GM12878 (cell line): ENCODE measurements around the gene TCEA2. TPM values are rescaled to one million over a fixed set of nuclear protein-coding genes. Genes with fewer than 3 reads are reported as not detected.

Experiments used
- ASH2L ChIP-seq: fragments of 300-600, 200-600 bp; sonication (generic); IDR thresholded peaks from 2 replicates; pipeline ENCODE4 v1.6.1; 2017; ENCODE audit warnings: low read depth, mild to moderate bottlenecking, borderline replicate concordance
- ATF7 ChIP-seq: fragments of 450-650 bp; IDR thresholded peaks from 2 replicates; pipeline ENCODE4 v1.6.1; 2016; ENCODE audit warnings: low read depth, mild to moderate bottlenecking
- CBFB ChIP-seq: IDR thresholded peaks from 2 replicates; pipeline ENCODE4 v1.6.1; 2016; ENCODE audit warnings: antibody characterized with exemption, low read depth
- CREM ChIP-seq: IDR thresholded peaks from 2 replicates; pipeline ENCODE4 v1.6.1; 2014; ENCODE audit warnings: antibody characterized with exemption, low read depth
- GATAD2B ChIP-seq: fragments of 450-650 bp; conservative IDR thresholded peaks from 2 replicates; pipeline ENCODE4 v1.6.1; 2017; ENCODE audit warnings: low read depth, mild to moderate bottlenecking, moderate library complexity
- HCFC1 ChIP-seq: fragments of 150-350 bp; IDR thresholded peaks from 2 replicates; pipeline ENCODE4 v1.6.1; 2014; ENCODE audit warnings: low read length
- HDGF ChIP-seq: fragments of 450-650 bp; IDR thresholded peaks from 2 replicates; pipeline ENCODE4 v1.6.1; 2016; ENCODE audit warnings: antibody characterized with exemption
- IKZF1 ChIP-seq: fragments of 450-650 bp; conservative IDR thresholded peaks from 2 replicates; pipeline ENCODE4 v1.6.1; 2017; ENCODE audit warnings: antibody characterized with exemption, mild to moderate bottlenecking
- LARP7 ChIP-seq: fragments of 450-650 bp; IDR thresholded peaks from 2 replicates; pipeline ENCODE4 v1.6.1; 2017; ENCODE audit warnings: mild to moderate bottlenecking
- MTA3 ChIP-seq: IDR thresholded peaks from 2 replicates; pipeline ENCODE4 v1.6.1; 2012; ENCODE audit warnings: low read length, inconsistent platforms, borderline replicate concordance
- NR2F1 ChIP-seq: fragments of 450-650 bp; conservative IDR thresholded peaks from 2 replicates; pipeline ENCODE4 v1.6.1; 2017; ENCODE audit warnings: mild to moderate bottlenecking
- POLR2AphosphoS5 ChIP-seq: IDR thresholded peaks from 2 replicates; pipeline ENCODE4 v1.6.1; 2011; ENCODE audit warnings: mild to moderate bottlenecking, low read length, inconsistent platforms
- STAT1 ChIP-seq: fragments of 450-650 bp; conservative IDR thresholded peaks from 2 replicates; pipeline ENCODE4 v1.6.1; 2014; ENCODE audit warnings: antibody characterized with exemption, mild to moderate bottlenecking
- STAT3 ChIP-seq: IDR thresholded peaks from 2 replicates; pipeline ENCODE4 v1.6.1; 2011; ENCODE audit warnings: low read depth, low read length, improper control_type of control experiment
- TARDBP ChIP-seq: IDR thresholded peaks from 2 replicates; pipeline ENCODE4 v1.6.1; 2016; ENCODE audit warnings: borderline replicate concordance
- TCF3 ChIP-seq: IDR thresholded peaks from 2 replicates; pipeline ENCODE4 v1.6.1; 2012; ENCODE audit warnings: low read depth, mild to moderate bottlenecking, low read length, borderline replicate concordance; ENCODE audit not compliant: insufficient read depth
- YY1 ChIP-seq: IDR thresholded peaks from 2 replicates; pipeline ENCODE4 v1.6.1; 2011; ENCODE audit warnings: low read depth, mild to moderate bottlenecking, low read length
- ZSCAN29 ChIP-seq: fragments of 450-650 bp; IDR thresholded peaks from 2 replicates; pipeline ENCODE4 v1.6.1; 2017; ENCODE audit warnings: mild to moderate bottlenecking, moderate library complexity
- polyA plus RNA-seq, 11 experiments: library from polyadenylated mRNA; depleted of rRNA in 4 of 11; unstranded in 6 of 11; stranded (reverse) in 5 of 11; fragments of >200 nt; fragmentation: Nextera tagmentation in 4 of 11; fragmentation: Illumina TruSeq in 1 of 11; extraction: Ambion mirVana in 4 of 11; extraction: Trizol in 1 of 11; gene quantifications; 1 replicate in 1 of 11; 2 replicates in 10 of 11; pipeline versions ENCODE4 v1.2.1 to v1.2.3, GENCODE V29; 2011 to 2016; ENCODE audit warnings: inconsistent platforms in 2 of 11, missing spikeins in 2 of 11, low read depth in 1 of 11
- total RNA-seq, 4 experiments: library from RNA; depleted of rRNA in 3 of 4; stranded (reverse); fragments of >200 nt in 3 of 4; fragmentation: Illumina TruSeq in 1 of 4; extraction: Trizol in 1 of 4; gene quantifications; 2 replicates each; pipeline versions ENCODE4 v1.2.1 to v1.2.3, GENCODE V29; 2013 to 2021
- TF ChIP-seq, protein P1 (sequence below): fragments of 450-650 bp; IDR thresholded peaks from 2 replicates; pipeline ENCODE4 v1.6.1; 2017; ENCODE audit warnings: mild to moderate bottlenecking, moderate library complexity
- TF ChIP-seq, protein P2 (sequence below): IDR thresholded peaks from 2 replicates; pipeline ENCODE4 v1.6.1; 2012; ENCODE audit warnings: mild to moderate bottlenecking, low read depth, low read length
- TF ChIP-seq, protein P3 (sequence below): IDR thresholded peaks from 2 replicates; pipeline ENCODE4 v1.6.1; 2011; ENCODE audit warnings: low read depth, mild to moderate bottlenecking, low read length, moderate library complexity, borderline replicate concordance; ENCODE audit errors: extremely low read depth
- TF ChIP-seq, protein P4 (sequence below): fragments of 450-650 bp; conservative IDR thresholded peaks from 2 replicates; pipeline ENCODE4 v1.6.1; 2017; ENCODE audit warnings: mild to moderate bottlenecking, moderate library complexity

The TCEA2 gene
- total and polyA plus RNA-seq, 10 of the 15 experiments (the other 5 are each of a cell fraction or from before 2014, with no cell fraction given), result 3.4 to 42.5 (median 13.3) TPM

DNA sequence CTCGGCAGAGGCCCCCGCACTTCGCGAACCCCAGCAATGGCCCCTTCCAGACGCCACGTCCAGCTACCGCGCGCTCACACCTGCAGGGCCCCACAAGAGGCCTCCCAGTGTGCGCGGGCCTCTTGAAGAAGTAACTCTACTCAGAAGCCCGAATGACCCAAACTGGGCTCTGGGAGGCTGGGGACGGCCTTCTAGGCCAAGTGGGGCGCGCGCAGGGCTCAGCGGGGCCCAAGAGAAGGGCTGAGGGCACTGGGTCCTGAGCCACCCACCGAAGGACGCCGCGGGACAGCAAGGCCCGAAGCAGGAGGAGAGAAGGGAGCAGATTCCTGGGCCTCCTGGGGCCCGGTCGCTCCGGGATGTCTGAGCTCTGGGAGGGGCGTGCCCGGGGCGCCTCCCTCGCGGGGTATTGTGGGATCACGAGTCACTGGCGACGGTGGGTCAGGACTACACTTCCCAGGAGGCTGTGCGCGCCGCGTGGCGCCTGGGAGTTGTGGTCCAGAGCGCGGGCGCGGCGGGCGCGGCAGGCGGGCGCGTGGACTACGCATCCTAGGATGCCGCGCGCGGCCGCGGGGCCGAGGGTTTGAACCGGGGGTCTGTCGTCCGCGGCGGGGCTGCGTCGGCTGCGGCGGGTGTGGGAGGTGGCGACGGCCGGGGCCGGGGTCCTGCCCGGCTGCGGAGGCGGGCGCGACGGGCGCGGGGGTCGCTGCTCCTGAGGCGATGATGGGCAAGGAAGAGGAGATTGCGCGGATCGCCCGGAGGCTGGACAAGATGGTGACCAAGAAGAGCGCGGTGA lies at the start of gene TCEA2 (continued):
- TF ChIP-seq, protein P1, sequence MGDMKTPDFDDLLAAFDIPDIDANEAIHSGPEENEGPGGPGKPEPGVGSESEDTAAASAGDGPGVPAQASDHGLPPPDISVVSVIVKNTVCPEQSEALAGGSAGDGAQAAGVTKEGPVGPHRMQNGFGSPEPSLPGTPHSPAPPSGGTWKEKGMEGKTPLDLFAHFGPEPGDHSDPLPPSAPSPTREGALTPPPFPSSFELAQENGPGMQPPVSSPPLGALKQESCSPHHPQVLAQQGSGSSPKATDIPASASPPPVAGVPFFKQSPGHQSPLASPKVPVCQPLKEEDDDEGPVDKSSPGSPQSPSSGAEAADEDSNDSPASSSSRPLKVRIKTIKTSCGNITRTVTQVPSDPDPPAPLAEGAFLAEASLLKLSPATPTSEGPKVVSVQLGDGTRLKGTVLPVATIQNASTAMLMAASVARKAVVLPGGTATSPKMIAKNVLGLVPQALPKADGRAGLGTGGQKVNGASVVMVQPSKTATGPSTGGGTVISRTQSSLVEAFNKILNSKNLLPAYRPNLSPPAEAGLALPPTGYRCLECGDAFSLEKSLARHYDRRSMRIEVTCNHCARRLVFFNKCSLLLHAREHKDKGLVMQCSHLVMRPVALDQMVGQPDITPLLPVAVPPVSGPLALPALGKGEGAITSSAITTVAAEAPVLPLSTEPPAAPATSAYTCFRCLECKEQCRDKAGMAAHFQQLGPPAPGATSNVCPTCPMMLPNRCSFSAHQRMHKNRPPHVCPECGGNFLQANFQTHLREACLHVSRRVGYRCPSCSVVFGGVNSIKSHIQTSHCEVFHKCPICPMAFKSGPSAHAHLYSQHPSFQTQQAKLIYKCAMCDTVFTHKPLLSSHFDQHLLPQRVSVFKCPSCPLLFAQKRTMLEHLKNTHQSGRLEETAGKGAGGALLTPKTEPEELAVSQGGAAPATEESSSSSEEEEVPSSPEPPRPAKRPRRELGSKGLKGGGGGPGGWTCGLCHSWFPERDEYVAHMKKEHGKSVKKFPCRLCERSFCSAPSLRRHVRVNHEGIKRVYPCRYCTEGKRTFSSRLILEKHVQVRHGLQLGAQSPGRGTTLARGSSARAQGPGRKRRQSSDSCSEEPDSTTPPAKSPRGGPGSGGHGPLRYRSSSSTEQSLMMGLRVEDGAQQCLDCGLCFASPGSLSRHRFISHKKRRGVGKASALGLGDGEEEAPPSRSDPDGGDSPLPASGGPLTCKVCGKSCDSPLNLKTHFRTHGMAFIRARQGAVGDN, result 0 out of 2 replicates have a peak, but pooled peaks have one; percentile 12
- no peak for TF ChIP-seq ASH2L
- TF ChIP-seq YY1, result peak; percentile 89
- TF ChIP-seq CREM, result peak; percentile 94
- TF ChIP-seq, protein P2, sequence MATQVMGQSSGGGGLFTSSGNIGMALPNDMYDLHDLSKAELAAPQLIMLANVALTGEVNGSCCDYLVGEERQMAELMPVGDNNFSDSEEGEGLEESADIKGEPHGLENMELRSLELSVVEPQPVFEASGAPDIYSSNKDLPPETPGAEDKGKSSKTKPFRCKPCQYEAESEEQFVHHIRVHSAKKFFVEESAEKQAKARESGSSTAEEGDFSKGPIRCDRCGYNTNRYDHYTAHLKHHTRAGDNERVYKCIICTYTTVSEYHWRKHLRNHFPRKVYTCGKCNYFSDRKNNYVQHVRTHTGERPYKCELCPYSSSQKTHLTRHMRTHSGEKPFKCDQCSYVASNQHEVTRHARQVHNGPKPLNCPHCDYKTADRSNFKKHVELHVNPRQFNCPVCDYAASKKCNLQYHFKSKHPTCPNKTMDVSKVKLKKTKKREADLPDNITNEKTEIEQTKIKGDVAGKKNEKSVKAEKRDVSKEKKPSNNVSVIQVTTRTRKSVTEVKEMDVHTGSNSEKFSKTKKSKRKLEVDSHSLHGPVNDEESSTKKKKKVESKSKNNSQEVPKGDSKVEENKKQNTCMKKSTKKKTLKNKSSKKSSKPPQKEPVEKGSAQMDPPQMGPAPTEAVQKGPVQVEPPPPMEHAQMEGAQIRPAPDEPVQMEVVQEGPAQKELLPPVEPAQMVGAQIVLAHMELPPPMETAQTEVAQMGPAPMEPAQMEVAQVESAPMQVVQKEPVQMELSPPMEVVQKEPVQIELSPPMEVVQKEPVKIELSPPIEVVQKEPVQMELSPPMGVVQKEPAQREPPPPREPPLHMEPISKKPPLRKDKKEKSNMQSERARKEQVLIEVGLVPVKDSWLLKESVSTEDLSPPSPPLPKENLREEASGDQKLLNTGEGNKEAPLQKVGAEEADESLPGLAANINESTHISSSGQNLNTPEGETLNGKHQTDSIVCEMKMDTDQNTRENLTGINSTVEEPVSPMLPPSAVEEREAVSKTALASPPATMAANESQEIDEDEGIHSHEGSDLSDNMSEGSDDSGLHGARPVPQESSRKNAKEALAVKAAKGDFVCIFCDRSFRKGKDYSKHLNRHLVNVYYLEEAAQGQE, result no peak
- TF ChIP-seq ZSCAN29, result 0 out of 2 replicates have a peak, but pooled peaks have one; percentile 51
- TF ChIP-seq IKZF1, result peak; percentile 100
- peak; percentile 100 for TF ChIP-seq HCFC1
- TF ChIP-seq STAT3, result no peak
- TF ChIP-seq, protein P3, sequence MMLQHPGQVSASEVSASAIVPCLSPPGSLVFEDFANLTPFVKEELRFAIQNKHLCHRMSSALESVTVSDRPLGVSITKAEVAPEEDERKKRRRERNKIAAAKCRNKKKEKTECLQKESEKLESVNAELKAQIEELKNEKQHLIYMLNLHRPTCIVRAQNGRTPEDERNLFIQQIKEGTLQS, result peak; percentile 66; the same call in 1 of the 2 replicates
- TF ChIP-seq LARP7, result peak; percentile 67
- TF ChIP-seq, protein P4, sequence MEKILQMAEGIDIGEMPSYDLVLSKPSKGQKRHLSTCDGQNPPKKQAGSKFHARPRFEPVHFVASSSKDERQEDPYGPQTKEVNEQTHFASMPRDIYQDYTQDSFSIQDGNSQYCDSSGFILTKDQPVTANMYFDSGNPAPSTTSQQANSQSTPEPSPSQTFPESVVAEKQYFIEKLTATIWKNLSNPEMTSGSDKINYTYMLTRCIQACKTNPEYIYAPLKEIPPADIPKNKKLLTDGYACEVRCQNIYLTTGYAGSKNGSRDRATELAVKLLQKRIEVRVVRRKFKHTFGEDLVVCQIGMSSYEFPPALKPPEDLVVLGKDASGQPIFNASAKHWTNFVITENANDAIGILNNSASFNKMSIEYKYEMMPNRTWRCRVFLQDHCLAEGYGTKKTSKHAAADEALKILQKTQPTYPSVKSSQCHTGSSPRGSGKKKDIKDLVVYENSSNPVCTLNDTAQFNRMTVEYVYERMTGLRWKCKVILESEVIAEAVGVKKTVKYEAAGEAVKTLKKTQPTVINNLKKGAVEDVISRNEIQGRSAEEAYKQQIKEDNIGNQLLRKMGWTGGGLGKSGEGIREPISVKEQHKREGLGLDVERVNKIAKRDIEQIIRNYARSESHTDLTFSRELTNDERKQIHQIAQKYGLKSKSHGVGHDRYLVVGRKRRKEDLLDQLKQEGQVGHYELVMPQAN, result peak; percentile 83
- TF ChIP-seq HDGF, result peak; percentile 81
- TF ChIP-seq GATAD2B, result peak; percentile 68; the same call in 1 of the 2 replicates
- TF ChIP-seq TARDBP, result peak; percentile 99
- peak; percentile 64; the same call in 1 of the 2 replicates for TF ChIP-seq NR2F1
- peak; percentile 88; the same call in 1 of the 2 replicates for TF ChIP-seq STAT1
- no peak for TF ChIP-seq MTA3
- TF ChIP-seq CBFB, result no peak
- peak; percentile 44; the same call in 1 of the 2 replicates for TF ChIP-seq POLR2AphosphoS5
- 0 out of 2 replicates have a peak, but pooled peaks have one; percentile 15 for TF ChIP-seq TCF3
- TF ChIP-seq ATF7, result no peak
